ENCODE measurements around the gene KRTAP16-1. TPM values are rescaled to one million over a fixed set of nuclear protein-coding genes. Genes with fewer than 3 reads are reported as not detected.

Gene KRTAP16-1
- total and polyA plus RNA-seq, 2 of the 8 experiments (the other 6 are each of a cell fraction or from before 2014, with no cell fraction given) = not detected

DNA sequence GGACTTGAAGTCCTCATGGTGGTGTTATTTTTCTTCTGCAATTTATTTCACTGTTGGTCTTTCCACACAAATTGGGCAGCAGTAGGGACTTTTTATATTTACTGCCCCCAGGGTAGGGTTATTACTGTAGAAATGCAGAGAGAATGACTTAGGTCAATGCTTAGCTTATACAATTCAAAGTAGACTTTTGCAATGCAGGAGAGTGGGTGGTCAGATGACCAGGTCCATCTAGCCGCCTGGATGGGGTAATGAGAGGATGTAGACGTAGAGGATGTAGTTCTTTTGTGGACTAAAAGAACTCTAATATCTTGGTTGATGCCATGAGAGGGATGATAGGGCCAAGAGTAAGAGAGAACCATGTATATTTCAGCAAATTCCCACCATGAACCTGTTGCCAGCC lies 9.1 kb upstream of the KRTAP16-1 start:
- H2AFZ ChIP-seq (ENCODE audit: low read length) = no peak overlapping the region
- no peaks in the 10 kb centered on the region for H3K79me2 ChIP-seq (ENCODE audit: control insufficient read depth in 1 of 2, insufficient read depth in 2 of 2, low read length in 2 of 2)
- H2BK15ac ChIP-seq (ENCODE audit: low read length) = no peak overlapping the region
- no peaks in the 10 kb centered on the region for H3K27me3 ChIP-seq (replicated peaks in 1 of 4; ENCODE audit: control insufficient read depth in 3 of 4, extremely low read depth in 1 of 4, insufficient read depth in 3 of 4, low read length in 3 of 4)
- H4K91ac ChIP-seq (replicated peaks; ENCODE audit: insufficient read length, low read length) = no peak overlapping the region
- no peak overlapping the region for H3K56ac ChIP-seq (replicated peaks; ENCODE audit: insufficient read length, low read depth, low read length)
- POLR2A ChIA-PET (ENCODE audit: partially characterized antibody) = no interaction called here
- H4K20me1 ChIP-seq (replicated peaks in 1 of 2; ENCODE audit: control insufficient read depth in 1 of 2, insufficient read depth in 2 of 2, low read length in 2 of 2) = no peaks in the 10 kb centered on the region
- no peak overlapping the region for H3K4ac ChIP-seq (replicated peaks; ENCODE audit: insufficient read length, low read depth, low read length)
- H2AK5ac ChIP-seq (ENCODE audit: low read depth, low read length) = no peak overlapping the region
- H3K4me3 ChIP-seq (ENCODE audit: extremely low read depth in 1 of 4, insufficient read depth in 2 of 4, low read depth in 3 of 4, low read length in 4 of 4) = no peak overlapping the region
- no peaks in the 10 kb centered on the region for H3K23me2 ChIP-seq (ENCODE audit: low read depth, low read length)
- no peak overlapping the region for H3K23ac ChIP-seq (ENCODE audit: insufficient read length)
- H3K9me3 ChIP-seq (ENCODE audit: insufficient read depth in 2 of 2, low read depth in 1 of 2, low read length in 1 of 2) = 0 out of 4 replicates have a peak, but pooled peaks cover 0 to 5% of the 10 kb centered on the region in 2 experiments
- DNase-seq (ENCODE audit: low read depth in 1 of 2, low spot score in 2 of 2) = no peak
- no peak overlapping the region for H2BK12ac ChIP-seq (ENCODE audit: low read depth, low read length)
- no peak overlapping the region for H2BK5ac ChIP-seq (ENCODE audit: low read depth, low read length)
- no peak for FAIRE-seq
- CTCF ChIA-PET (ENCODE audit: partially characterized antibody) = no interaction called here
- 100% methylated on average over 2 of the region's 2 CpGs; no CpG with 5 or more reads in 1 of the 2 experiments for WGBS, 2 experiments (ENCODE audit: extremely low coverage in 1 of 2, insufficient coverage in 1 of 2, insufficient read length in 1 of 2, insufficient replicate concordance in 2 of 2, low coverage in 1 of 2, low lambda C conversion rate in 2 of 2, missing lambda C conversion rate in 1 of 2)
- TF ChIP-seq BRCA1 (IDR thresholded peaks at IDR 0.05; ENCODE audit: low read depth, low read length) = no peak
- no peak for TF ChIP-seq RAD21 (IDR thresholded peaks at IDR 0.05 in 1 of 2, conservative IDR thresholded peaks at IDR 0.05 in 1 of 2; ENCODE audit: low read depth in 2 of 2, low read length in 2 of 2)
- H3K79me1 ChIP-seq (ENCODE audit: low read depth, low read length) = no peaks in the 10 kb centered on the region
- H4K8ac ChIP-seq (ENCODE audit: extremely low read depth, insufficient read depth, low read length) = no peak overlapping the region
- no peak overlapping the region for H3K14ac ChIP-seq (ENCODE audit: insufficient read length)
- H3K4me2 ChIP-seq (ENCODE audit: insufficient read depth in 1 of 2, low read depth in 2 of 2, low read length in 2 of 2) = no peak overlapping the region
- no peak overlapping the region for H3K9ac ChIP-seq (replicated peaks in 1 of 4; ENCODE audit: extremely low read depth in 1 of 4, low read depth in 3 of 4, low read length in 3 of 4)
- no peak overlapping the region for H4K5ac ChIP-seq (ENCODE audit: insufficient read length, low read depth, low read length)
- no peaks in the 10 kb centered on the region for H3K36me3 ChIP-seq (ENCODE audit: control insufficient read depth in 2 of 4, insufficient read depth in 4 of 4, low read length in 3 of 4)
- H3K4me1 ChIP-seq (replicated peaks in 1 of 4; ENCODE audit: control insufficient read depth in 3 of 4, insufficient read depth in 4 of 4, low read length in 3 of 4) = 0 out of 7 replicates have a peak, but pooled peaks cover 0 to 2% (median 0%) of the 10 kb centered on the region in 4 experiments
- no peak overlapping the region for H3K27ac ChIP-seq (ENCODE audit: low read depth, low read length)
- H2BK120ac ChIP-seq (replicated peaks; ENCODE audit: low read depth, low read length) = no peak overlapping the region
- H3K18ac ChIP-seq (ENCODE audit: extremely low read depth, low read length) = no peak overlapping the region
- H2BK20ac ChIP-seq (ENCODE audit: low read length) = no peak overlapping the region
